Measurements from ENCODE around the gene HHIP. TPM values are rescaled to one million over a fixed set of nuclear protein-coding genes. Genes with fewer than 3 reads are reported as not detected.

HHIP gene
- total and polyA plus RNA-seq, 5 experiments from 2014 or later, result not detected

- peaks cover 0 to 9% (median 2%) of the 10 kb centered on the region in 5 donors for H3K27me3 Mint-ChIP-seq
- no peak for ATAC-seq
- no peak overlapping the region for H3K4me3 Mint-ChIP-seq
- no peak for DNase-seq
- POLR2A ChIA-PET, result no interaction called here
- H3K36me3 Mint-ChIP-seq, result no peaks in the 10 kb centered on the region
- H3K9me3 Mint-ChIP-seq, result no peaks in the 10 kb centered on the region
- no peaks in the 10 kb centered on the region for H3K4me1 Mint-ChIP-seq
- H3K27ac Mint-ChIP-seq, result no peak overlapping the region
These were observed 13.5 kb downstream of the HHIP start for GRCh38 chr4:144659447-144659846.

DNA sequence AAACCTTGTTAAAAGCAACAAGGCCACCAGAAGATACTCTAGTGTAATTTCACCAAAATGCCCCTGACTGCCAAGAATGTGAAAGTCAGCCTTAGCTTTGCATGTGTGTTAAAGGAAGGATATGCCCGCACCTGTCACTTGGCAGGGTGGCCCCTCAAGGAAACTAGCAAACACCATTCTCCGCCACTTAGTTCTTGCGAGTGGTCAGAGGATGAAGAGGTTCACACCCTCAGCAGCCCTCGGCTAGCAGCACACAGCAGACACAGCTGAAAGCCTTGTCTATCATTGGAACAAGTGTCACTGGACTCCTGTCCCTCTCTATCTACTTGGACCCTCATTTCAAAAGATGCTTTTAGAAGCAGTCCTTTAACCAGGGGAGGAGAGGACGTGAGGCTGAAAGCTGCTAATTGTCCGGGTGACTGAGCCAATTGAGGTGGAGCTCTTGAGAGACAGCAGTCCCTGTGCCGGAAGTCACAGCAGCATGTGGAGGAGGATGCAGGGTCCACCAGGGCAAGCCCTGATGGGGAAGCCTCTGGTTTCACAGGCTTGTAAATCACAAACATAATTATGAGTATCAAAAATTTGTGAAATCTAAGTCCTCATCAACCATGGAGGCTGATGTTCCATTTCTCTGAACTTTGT lies 18.0 kb downstream of the HHIP start:
- DNase-seq (no peak), ATAC-seq (no peak)
- H3K36me3 Mint-ChIP-seq, result no peaks in the 10 kb centered on the region
- POLR2A ChIA-PET, result no interaction called here
- no peak overlapping the region for H3K27ac Mint-ChIP-seq
- no peaks in the 10 kb centered on the region for H3K9me3 Mint-ChIP-seq
- H3K4me3 Mint-ChIP-seq, result no peak overlapping the region
- H3K4me1 Mint-ChIP-seq, result no peaks in the 10 kb centered on the region
- H3K27me3 Mint-ChIP-seq, result peaks cover 0 to 5% (median 0%) of the 10 kb centered on the region in 5 donors

DNA sequence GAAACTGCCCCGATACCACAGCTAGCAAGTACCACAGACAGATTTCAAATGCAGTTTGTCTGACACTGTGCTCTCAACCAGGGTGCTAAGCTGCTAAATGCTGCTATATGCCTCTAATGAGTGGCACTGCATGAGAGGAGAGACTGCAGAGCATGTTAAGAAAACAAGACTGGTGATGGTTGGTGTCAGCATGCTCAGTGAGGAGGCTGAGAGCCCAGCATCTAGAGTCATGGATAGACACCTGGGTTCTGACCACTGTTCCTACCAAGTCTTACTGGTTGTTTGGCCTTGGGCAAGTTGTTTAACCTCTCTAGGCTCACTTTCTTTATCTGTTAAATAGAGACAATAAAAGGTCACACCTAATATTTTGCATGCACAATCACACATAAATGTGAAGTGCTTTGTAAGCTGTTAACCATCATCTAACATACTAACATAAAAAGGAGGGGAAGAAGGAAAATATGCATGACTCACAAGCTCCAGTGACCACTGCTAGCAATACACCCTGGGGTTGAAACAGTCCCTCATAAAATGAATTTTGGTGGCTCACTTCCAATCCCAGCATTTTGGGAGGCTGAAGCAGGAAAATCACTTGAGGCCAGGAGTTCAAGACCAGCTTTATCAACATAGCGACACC lies 20.7 kb downstream of the HHIP start:
- H3K4me3 Mint-ChIP-seq, result no peak overlapping the region
- no peak for DNase-seq
- no peaks in the 10 kb centered on the region for H3K9me3 Mint-ChIP-seq
- peaks cover 0 to 5% (median 0%) of the 10 kb centered on the region in 5 donors for H3K27me3 Mint-ChIP-seq
- no peaks in the 10 kb centered on the region for H3K36me3 Mint-ChIP-seq
- H3K4me1 Mint-ChIP-seq, result no peaks in the 10 kb centered on the region
- H3K27ac Mint-ChIP-seq, result no peak overlapping the region
- POLR2A ChIA-PET, result no interaction called here
- no peak for ATAC-seq

GRCh38 chr4:144667500-144667899 lies 21.5 kb downstream of the HHIP start:
- no peak overlapping the region for H3K27ac Mint-ChIP-seq
- H3K4me3 Mint-ChIP-seq, result no peak overlapping the region
- no peaks in the 10 kb centered on the region for H3K4me1 Mint-ChIP-seq
- ATAC-seq (no peak), DNase-seq (no peak)
- peaks cover 0 to 5% (median 0%) of the 10 kb centered on the region in 5 donors for H3K27me3 Mint-ChIP-seq
- no peaks in the 10 kb centered on the region for H3K36me3 Mint-ChIP-seq
- no peaks in the 10 kb centered on the region for H3K9me3 Mint-ChIP-seq
- POLR2A ChIA-PET, result no interaction called here

DNA sequence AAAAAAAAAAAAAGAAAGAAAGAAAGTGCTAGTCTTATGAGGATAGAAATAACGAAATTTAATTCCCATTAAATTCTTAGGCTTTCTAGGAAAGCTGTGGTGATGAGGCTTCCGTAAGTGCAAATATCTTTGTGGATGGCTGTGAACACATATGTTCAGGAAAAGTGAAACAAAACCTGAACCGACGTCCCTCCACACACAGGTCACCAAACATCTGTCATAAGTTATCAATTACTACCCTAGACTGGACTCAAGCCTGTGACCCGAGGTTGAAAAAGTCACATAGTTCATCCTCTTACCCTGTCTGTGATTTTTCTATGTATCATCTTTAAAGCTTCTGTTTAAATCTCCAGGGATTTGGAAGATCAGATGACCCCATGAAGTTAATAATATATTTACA lies 24.8 kb downstream of the HHIP start:
- DNase-seq (no peak), ATAC-seq (no peak)
- Mint-ChIP-seq H3K27ac (no peak overlapping the region), H3K36me3 (no peaks in the 10 kb centered on the region), H3K27me3 (peaks cover 0 to 2% (median 0%) of the 10 kb centered on the region in 5 donors), H3K4me1 (no peaks in the 10 kb centered on the region), H3K9me3 (no peaks in the 10 kb centered on the region), H3K4me3 (no peak overlapping the region)
- POLR2A ChIA-PET, result no interaction called here

- H3K9me3 Mint-ChIP-seq, result no peaks in the 10 kb centered on the region
- H3K4me3 Mint-ChIP-seq, result no peak overlapping the region
- H3K27me3 Mint-ChIP-seq, result no peaks in the 10 kb centered on the region
- H3K4me1 Mint-ChIP-seq, result no peaks in the 10 kb centered on the region
- ATAC-seq (no peak), DNase-seq (no peak)
- H3K27ac Mint-ChIP-seq, result no peak overlapping the region
- POLR2A ChIA-PET, result no interaction called here
- H3K36me3 Mint-ChIP-seq, result no peaks in the 10 kb centered on the region
These were observed 28.8 kb downstream of the HHIP start for GRCh38 chr4:144674711-144675110.

DNA sequence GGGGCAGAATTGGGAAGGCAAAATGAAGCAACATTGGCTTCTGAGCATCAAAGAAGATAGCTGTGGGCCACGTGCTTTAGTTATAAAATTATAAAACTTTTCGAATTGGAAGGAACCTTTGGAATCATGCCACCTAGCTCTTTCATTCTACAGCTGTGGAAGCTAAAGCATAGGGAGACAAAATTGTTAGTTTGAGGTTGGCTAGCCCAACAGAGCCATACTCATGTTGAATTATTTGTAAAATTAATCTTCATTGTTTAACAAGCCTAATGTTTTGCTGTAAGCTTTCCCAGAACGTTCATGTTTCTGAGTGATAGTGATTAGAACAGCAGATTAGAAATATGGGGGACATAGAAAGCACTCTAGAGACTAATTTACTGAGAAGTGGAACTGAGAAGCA lies 35.9 kb downstream of the HHIP start:
- ATAC-seq (no peak), DNase-seq (no peak)
- POLR2A ChIA-PET, result no interaction called here
- Mint-ChIP-seq H3K4me3 (no peak overlapping the region), H3K27ac (no peak overlapping the region), H3K9me3 (no peaks in the 10 kb centered on the region), H3K27me3 (peaks cover 0 to 4% (median 0%) of the 10 kb centered on the region in 5 donors), H3K4me1 (no peaks in the 10 kb centered on the region), H3K36me3 (no peaks in the 10 kb centered on the region)

DNA sequence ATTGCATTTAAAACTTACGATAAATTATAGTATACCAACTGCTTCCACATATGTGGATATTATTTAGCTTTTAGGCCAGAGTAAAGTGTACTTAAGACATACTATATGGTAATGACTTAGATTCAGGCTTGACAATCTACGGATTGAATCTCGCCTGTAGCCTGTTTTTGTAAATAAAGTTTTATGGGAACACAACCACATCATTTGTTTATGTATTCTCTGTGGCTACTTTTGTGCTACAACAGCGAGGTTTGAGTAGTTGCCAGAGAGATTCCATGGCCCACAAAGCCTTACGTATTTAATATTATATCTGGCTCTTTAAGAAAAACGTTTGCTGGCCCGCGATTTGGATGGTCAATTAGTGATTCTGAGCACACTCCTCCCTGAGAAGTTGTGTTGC lies 37.6 kb downstream of the HHIP start:
- Mint-ChIP-seq H3K4me3 (no peak overlapping the region), H3K36me3 (no peaks in the 10 kb centered on the region), H3K27ac (no peak overlapping the region), H3K9me3 (no peaks in the 10 kb centered on the region), H3K27me3 (peaks cover 0 to 4% (median 0%) of the 10 kb centered on the region in 5 donors), H3K4me1 (no peaks in the 10 kb centered on the region)
- ATAC-seq (no peak), DNase-seq (no peak)
- POLR2A ChIA-PET, result no interaction called here

- POLR2A ChIA-PET, result no interaction called here
- no peak for DNase-seq
- H3K4me3 Mint-ChIP-seq, result no peak overlapping the region
These were observed 40.0 kb downstream of the HHIP start for GRCh38 chr4:144685911-144686310.

DNA sequence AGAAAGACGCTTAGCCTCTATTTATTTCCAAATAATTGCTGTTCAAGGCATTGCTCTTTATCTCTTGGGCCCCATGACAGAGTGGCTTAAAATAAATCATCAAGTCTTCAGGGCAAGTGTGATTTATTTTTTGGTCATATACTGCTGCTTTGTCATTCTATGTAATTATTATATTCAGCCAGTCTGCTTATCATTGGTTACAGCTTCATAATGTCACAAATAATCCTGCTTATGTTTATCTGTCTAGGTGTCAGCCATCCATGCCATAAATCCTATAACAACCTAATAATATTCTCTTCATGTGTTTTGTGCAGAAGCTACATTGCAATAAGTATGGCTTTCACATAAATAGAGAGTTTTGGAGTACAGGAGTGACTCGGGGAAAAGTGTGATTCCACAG lies 41.0 kb downstream of the HHIP start:
- Mint-ChIP-seq H3K27ac (no peak overlapping the region), H3K4me3 (no peak overlapping the region), H3K27me3 (peaks cover 0 to 3% (median 0%) of the 10 kb centered on the region in 5 donors), H3K36me3 (no peaks in the 10 kb centered on the region), H3K9me3 (no peaks in the 10 kb centered on the region), H3K4me1 (no peaks in the 10 kb centered on the region)
- ATAC-seq (no peak), DNase-seq (no peak)
- POLR2A ChIA-PET, result no interaction called here

More at GRCh38 chr4:144685911-144686310, 40.0 kb downstream of the HHIP start:
- Mint-ChIP-seq H3K9me3 (no peaks in the 10 kb centered on the region), H3K4me1 (no peaks in the 10 kb centered on the region), H3K36me3 (no peaks in the 10 kb centered on the region), H3K27me3 (peaks cover 0 to 4% (median 0%) of the 10 kb centered on the region in 5 donors), H3K27ac (no peak overlapping the region)
- no peak for ATAC-seq

GRCh38 chr4:144687466-144687865 lies 41.5 kb downstream of the HHIP start:
- POLR2A ChIA-PET, result no interaction called here
- H3K4me1 Mint-ChIP-seq, result no peaks in the 10 kb centered on the region

GRCh38 chr4:144688035-144688569 lies 42.1 kb downstream of the HHIP start:
- no peak for ATAC-seq
- Mint-ChIP-seq H3K9me3 (no peaks in the 10 kb centered on the region), H3K27me3 (no peaks in the 10 kb centered on the region), H3K4me3 (no peak overlapping the region), H3K27ac (no peak overlapping the region), H3K36me3 (no peaks in the 10 kb centered on the region), H3K4me1 (no peaks in the 10 kb centered on the region)
- no peak for DNase-seq
- POLR2A ChIA-PET, result no interaction called here

More at GRCh38 chr4:144687466-144687865, 41.5 kb downstream of the HHIP start:
- Mint-ChIP-seq H3K27ac (no peak overlapping the region), H3K4me3 (no peak overlapping the region), H3K36me3 (no peaks in the 10 kb centered on the region), H3K27me3 (no peaks in the 10 kb centered on the region), H3K9me3 (no peaks in the 10 kb centered on the region)
- DNase-seq (no peak), ATAC-seq (no peak)

DNA sequence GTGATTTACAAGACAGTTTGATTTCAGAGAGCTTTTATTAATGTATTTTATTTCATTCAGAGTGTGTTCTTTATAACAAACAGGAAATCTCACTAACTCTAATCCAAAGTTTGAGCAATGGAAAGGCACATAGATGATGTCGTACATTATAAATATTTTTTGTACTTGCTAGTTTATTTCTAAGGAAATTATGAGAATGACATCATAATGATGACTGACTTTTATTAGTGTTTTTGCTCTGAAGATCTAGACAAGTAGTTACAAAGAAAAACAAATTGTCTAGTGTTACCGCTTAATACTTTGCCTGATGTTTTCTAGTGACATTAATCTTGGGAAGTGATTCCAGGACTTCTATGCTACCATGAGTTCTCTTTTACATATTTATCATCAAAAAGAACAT lies 43.2 kb downstream of the HHIP start:
- Mint-ChIP-seq H3K4me3 (no peak overlapping the region), H3K27me3 (no peaks in the 10 kb centered on the region), H3K9me3 (no peaks in the 10 kb centered on the region), H3K4me1 (no peaks in the 10 kb centered on the region), H3K36me3 (no peaks in the 10 kb centered on the region), H3K27ac (no peak overlapping the region)
- POLR2A ChIA-PET, result no interaction called here
- ATAC-seq (no peak), DNase-seq (no peak)

DNA sequence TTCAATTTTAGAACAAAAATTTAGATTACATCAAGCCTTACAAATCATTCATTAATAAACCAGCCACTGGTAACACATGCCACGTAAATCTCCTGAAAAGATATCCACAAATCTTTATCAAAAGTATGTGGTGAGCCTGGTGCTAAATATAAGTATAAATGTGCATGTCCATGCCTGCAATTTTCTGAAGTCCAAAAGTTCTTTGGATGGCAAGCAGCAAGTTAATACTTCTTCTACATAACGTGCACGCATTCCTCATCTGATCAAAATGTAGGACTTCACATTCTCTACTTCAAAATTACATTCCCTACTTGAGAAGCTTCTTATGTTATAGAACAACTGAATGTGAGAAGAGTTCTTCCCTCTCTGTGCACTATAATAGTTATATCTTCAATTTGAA lies 49.8 kb downstream of the HHIP start:
- ATAC-seq (no peak), DNase-seq (no peak)
- H3K27ac Mint-ChIP-seq, result no peak overlapping the region
- H3K36me3 Mint-ChIP-seq, result no peaks in the 10 kb centered on the region
- H3K27me3 Mint-ChIP-seq, result no peaks in the 10 kb centered on the region
- H3K9me3 Mint-ChIP-seq, result peaks cover 0 to 5% (median 0%) of the 10 kb centered on the region in 9 donors
- POLR2A ChIA-PET, result no interaction called here
- H3K4me1 Mint-ChIP-seq, result peaks cover 0 to 3% (median 0%) of the 10 kb centered on the region in 4 donors
- no peak overlapping the region for H3K4me3 Mint-ChIP-seq
